ENCODE data around the gene FGF5.
A peak's percentile ranks its signal among the peaks of the same experiment; 100 is the strongest.

The FGF5 gene

DNA sequence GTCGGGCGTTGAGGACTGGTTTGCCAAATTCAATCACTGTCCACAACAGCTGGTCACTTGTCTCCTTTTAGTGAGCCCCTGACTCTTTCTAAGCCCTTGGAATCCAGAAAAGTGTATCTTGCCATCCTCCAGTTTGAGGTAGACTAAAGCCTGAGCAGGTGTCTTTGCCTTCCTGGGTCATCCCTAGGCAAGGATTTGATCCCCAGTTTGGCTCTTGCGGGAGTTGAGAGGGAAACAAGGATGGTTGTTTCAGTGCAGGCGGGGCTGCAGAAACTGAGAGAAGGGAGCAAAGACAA lies 2.2 kb upstream of the FGF5 start:
- ChIA-PET POLR2A (interaction anchor here (1.4 kb wide), 1 partner anchor 9 kb away, joined by 3 read pairs; no protein-coding TSS in a partner anchor), CTCF (no interaction called here)
- no peak for DNase-seq (ENCODE audit: extremely low spot score)
- TF ChIP-seq, protein P1, sequence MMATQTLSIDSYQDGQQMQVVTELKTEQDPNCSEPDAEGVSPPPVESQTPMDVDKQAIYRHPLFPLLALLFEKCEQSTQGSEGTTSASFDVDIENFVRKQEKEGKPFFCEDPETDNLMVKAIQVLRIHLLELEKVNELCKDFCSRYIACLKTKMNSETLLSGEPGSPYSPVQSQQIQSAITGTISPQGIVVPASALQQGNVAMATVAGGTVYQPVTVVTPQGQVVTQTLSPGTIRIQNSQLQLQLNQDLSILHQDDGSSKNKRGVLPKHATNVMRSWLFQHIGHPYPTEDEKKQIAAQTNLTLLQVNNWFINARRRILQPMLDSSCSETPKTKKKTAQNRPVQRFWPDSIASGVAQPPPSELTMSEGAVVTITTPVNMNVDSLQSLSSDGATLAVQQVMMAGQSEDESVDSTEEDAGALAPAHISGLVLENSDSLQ (IDR thresholded peaks at IDR 0.05), result no peak
- TF ChIP-seq SUZ12 (IDR thresholded peaks at IDR 0.05) (no peak), ARNT (IDR thresholded peaks at IDR 0.05) (no peak), NFRKB (IDR thresholded peaks at IDR 0.05) (no peak), HDGF (IDR thresholded peaks at IDR 0.05; ENCODE audit: borderline replicate concordance) (no peak), FOXM1 (IDR thresholded peaks at IDR 0.05; ENCODE audit: borderline replicate concordance) (no peak), ELF4 (IDR thresholded peaks at IDR 0.05) (no peak), FOXA1 (IDR thresholded peaks at IDR 0.05) (no peak), L3MBTL2 (conservative IDR thresholded peaks at IDR 0.05) (no peak), TARDBP (IDR thresholded peaks at IDR 0.05) (no peak), ZNF384 (IDR thresholded peaks at IDR 0.05) (no peak), FOXK2 (IDR thresholded peaks at IDR 0.05) (no peak), CTBP1 (IDR thresholded peaks at IDR 0.05; ENCODE audit: borderline replicate concordance) (no peak), LEF1 (IDR thresholded peaks at IDR 0.05; ENCODE audit: borderline replicate concordance) (no peak), SP1 (IDR thresholded peaks at IDR 0.05) (no peak), BHLHE40 (IDR thresholded peaks at IDR 0.05; ENCODE audit: borderline replicate concordance) (no peak)

GRCh38 chr4:80264825-80265224 lies 1.6 kb upstream of the FGF5 start:
- no peak for DNase-seq (ENCODE audit: extremely low spot score)
- ChIA-PET POLR2A (interaction anchor here (1.7 to 2.3 kb wide), 4 partner anchors 9 to 72 kb away, joined by 3 to 15 read pairs (median 12); no protein-coding TSS in a partner anchor), CTCF (interaction anchor here (0.9 to 1.3 kb wide), 2 partner anchors 34 to 58 kb away, joined by 3 to 6 read pairs; no protein-coding TSS in a partner anchor)
- TF ChIP-seq ARNT (IDR thresholded peaks at IDR 0.05), result no peak
- no peak for TF ChIP-seq BHLHE40 (IDR thresholded peaks at IDR 0.05; ENCODE audit: borderline replicate concordance)
- no peak for TF ChIP-seq SUZ12 (IDR thresholded peaks at IDR 0.05)
- no peak for TF ChIP-seq ELF4 (IDR thresholded peaks at IDR 0.05)
- no peak for TF ChIP-seq FOXK2 (IDR thresholded peaks at IDR 0.05)
- no peak for TF ChIP-seq TARDBP (IDR thresholded peaks at IDR 0.05)
- TF ChIP-seq, protein P1 (IDR thresholded peaks at IDR 0.05), result no peak
- TF ChIP-seq CTBP1 (IDR thresholded peaks at IDR 0.05; ENCODE audit: borderline replicate concordance), result no peak
- no peak for TF ChIP-seq FOXM1 (IDR thresholded peaks at IDR 0.05; ENCODE audit: borderline replicate concordance)
- TF ChIP-seq ZNF384 (IDR thresholded peaks at IDR 0.05), result no peak
- no peak for TF ChIP-seq LEF1 (IDR thresholded peaks at IDR 0.05; ENCODE audit: borderline replicate concordance)
- no peak for TF ChIP-seq SP1 (IDR thresholded peaks at IDR 0.05)
- TF ChIP-seq HDGF (IDR thresholded peaks at IDR 0.05; ENCODE audit: borderline replicate concordance), result no peak
- TF ChIP-seq L3MBTL2 (conservative IDR thresholded peaks at IDR 0.05), result no peak

DNA sequence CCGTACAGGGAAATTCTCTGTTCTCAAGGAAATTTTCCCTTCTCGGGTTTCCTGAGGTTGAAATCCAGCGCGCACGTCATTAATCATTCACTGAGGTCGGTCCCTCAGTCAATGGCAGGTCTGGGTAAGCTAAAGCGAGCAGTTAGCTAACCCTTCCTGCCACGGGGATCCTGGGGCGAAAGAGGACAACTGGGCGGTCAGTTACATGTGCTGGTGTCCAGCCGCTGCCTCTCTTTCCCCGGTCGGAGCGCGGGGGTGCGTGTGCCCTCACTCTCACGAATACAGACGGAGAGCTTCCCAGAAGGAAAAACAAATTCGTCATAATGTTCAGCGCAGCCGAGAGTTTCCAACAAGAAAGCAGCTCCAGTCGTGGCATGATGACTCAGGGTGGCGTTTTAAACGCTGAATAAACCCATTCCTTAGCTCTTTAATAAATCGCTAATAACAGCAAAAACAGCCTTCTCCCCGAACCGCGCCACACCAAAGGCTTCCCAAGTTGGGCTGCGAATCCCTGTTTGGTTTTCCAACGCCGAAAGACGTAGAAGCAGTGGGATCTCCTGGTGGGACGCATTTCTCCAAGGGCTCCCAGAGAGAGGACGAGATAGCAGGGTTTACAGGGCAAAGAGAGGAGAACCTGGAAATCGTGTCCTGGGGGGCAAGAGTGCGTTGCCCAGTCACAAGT lies 752 bp upstream of the FGF5 start:
- ChIA-PET CTCF (interaction anchor here (0.8 to 1.3 kb wide), 3 partner anchors 12 to 57 kb away, joined by 3 to 6 read pairs (median 3); no protein-coding TSS in a partner anchor), POLR2A (interaction anchor here (0.8 to 2.3 kb wide), 10 partner anchors 10 to 73 kb away, joined by 3 to 15 read pairs (median 5); no protein-coding TSS in a partner anchor)
- peak; percentile 42 for DNase-seq (ENCODE audit: extremely low spot score)
- no peak for TF ChIP-seq ELF4 (IDR thresholded peaks at IDR 0.05)
- TF ChIP-seq, protein P1 (IDR thresholded peaks at IDR 0.05), result peak; percentile 94

- TF ChIP-seq ELF4 (IDR thresholded peaks at IDR 0.05), result no peak
- no peak for TF ChIP-seq L3MBTL2 (conservative IDR thresholded peaks at IDR 0.05)
- no peak for TF ChIP-seq HDGF (IDR thresholded peaks at IDR 0.05; ENCODE audit: borderline replicate concordance)
- TF ChIP-seq FOXM1 (IDR thresholded peaks at IDR 0.05; ENCODE audit: borderline replicate concordance), result no peak
- no peak for TF ChIP-seq NFRKB (IDR thresholded peaks at IDR 0.05)
- TF ChIP-seq FOXA1 (IDR thresholded peaks at IDR 0.05), result no peak
- no peak for TF ChIP-seq FOXK2 (IDR thresholded peaks at IDR 0.05)
- no peak for TF ChIP-seq LEF1 (IDR thresholded peaks at IDR 0.05; ENCODE audit: borderline replicate concordance)
- TF ChIP-seq BHLHE40 (IDR thresholded peaks at IDR 0.05; ENCODE audit: borderline replicate concordance), result no peak
- TF ChIP-seq ZNF384 (IDR thresholded peaks at IDR 0.05), result no peak
- TF ChIP-seq SUZ12 (IDR thresholded peaks at IDR 0.05), result no peak
- TF ChIP-seq, protein P1 (IDR thresholded peaks at IDR 0.05), result no peak
- POLR2A ChIA-PET, result interaction anchor here (0.6 to 2.3 kb wide), 10 partner anchors 11 to 47 kb away, joined by 3 to 15 read pairs (median 5); no protein-coding TSS in a partner anchor
- peak; percentile 46 for DNase-seq (ENCODE audit: extremely low spot score)
- CTCF ChIA-PET, result interaction anchor here (0.5 to 0.7 kb wide), 2 partner anchors 88 to 690 kb away, joined by 3 read pairs; no protein-coding TSS in a partner anchor
These were observed 477 bp downstream of the FGF5 start for GRCh38 chr4:80266902-80267380.

- TF ChIP-seq ELF4 (IDR thresholded peaks at IDR 0.05), result no peak
These were observed 1.8 kb downstream of the FGF5 start for GRCh38 chr4:80268081-80268823.

More at GRCh38 chr4:80268081-80268823, 1.8 kb downstream of the FGF5 start:
- POLR2A ChIA-PET, result no interaction called here
- DNase-seq (ENCODE audit: extremely low spot score), result no peak
- CTCF ChIA-PET, result no interaction called here
